Measurements from ENCODE around the gene SNAPC4. TPM values are rescaled to one million over a fixed set of nuclear protein-coding genes. Genes with fewer than 3 reads are reported as not detected.

Gene SNAPC4
- total and polyA plus RNA-seq, 2 of the 8 experiments (the other 6 are each of a cell fraction or from before 2014, with no cell fraction given), result 6.9 to 18.1 TPM

DNA sequence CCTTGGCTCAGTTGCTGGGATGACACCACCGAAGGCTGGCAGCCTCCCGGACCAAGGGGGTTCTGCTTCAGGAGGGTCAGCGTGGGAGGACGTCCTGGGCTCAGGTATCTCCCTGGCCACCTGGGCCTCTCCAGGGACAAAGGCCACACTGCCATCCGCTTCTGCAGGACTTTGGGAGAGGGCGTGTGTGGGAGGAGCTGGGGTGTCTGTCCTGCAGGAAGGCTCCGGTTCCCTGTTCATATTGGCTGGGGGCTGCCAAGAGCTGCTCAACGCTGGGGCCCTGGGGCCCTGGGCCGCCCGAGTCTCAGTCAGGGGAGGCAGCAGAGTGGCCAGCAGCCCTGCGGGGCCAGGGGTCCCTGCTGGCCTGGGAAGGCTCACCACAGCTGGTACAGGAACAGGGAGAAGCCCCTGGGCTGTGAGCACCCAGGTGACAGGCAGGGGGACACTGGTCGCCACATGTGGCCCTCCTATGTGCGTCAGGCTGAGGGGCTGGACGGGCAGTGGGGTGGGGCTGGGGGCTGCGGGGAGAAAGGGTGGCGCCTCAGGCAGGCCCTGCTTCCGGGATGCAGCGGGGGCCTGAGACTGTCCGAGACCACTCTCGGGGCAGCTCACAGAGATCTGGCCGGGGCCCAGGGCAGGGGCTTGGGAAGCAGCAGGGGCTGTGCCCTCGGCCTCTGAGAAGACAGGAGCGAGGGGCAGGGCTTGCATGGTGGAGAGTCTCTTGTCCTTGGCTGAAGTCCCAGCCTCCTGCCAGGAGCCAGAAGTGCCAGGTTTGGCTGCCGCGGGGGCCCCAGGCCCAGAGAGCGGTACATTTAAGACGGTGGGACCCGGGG is 21.6 kb downstream of the SNAPC4 start:
- ChIA-PET CTCF (ENCODE audit: partially characterized antibody) (interaction anchor here (0.5 to 1.7 kb wide), 8 partner anchors 12 to 110 kb away, joined by 3 to 6 read pairs (median 4); partner anchors contain the start of gene DNLZ), POLR2A (ENCODE audit: partially characterized antibody) (interaction anchor here (1.1 to 6.1 kb wide), 9 partner anchors 8 to 80 kb away, joined by 3 to 38 read pairs (median 6); partner anchors contain the start of genes DNLZ and SNAPC4)
- Histone ChIP-seq H2BK12ac (ENCODE audit: low read depth, low read length) (no peak overlapping the region), H3K4ac (replicated peaks; ENCODE audit: insufficient read length, low read depth, low read length) (no peak overlapping the region), H3K23me2 (ENCODE audit: low read depth, low read length) (no peaks in the 10 kb centered on the region), H2BK5ac (ENCODE audit: low read depth, low read length) (no peak overlapping the region), H3K9ac (replicated peaks in 1 of 4; ENCODE audit: extremely low read depth in 1 of 4, low read depth in 3 of 4, low read length in 3 of 4) (no peak overlapping the region), H2BK120ac (replicated peaks; ENCODE audit: low read depth, low read length) (no peak overlapping the region), H3K4me3 (ENCODE audit: extremely low read depth in 1 of 4, insufficient read depth in 2 of 4, low read depth in 3 of 4, low read length in 4 of 4) (no peak overlapping the region), H3K36me3 (ENCODE audit: control insufficient read depth in 2 of 4, insufficient read depth in 4 of 4, low read length in 3 of 4) (peaks cover 6 to 48% (median 22%) of the 10 kb centered on the region in 4 experiments; a peak in 7 of 8 replicates), H3K27me3 (replicated peaks in 1 of 4; ENCODE audit: control insufficient read depth in 3 of 4, extremely low read depth in 1 of 4, insufficient read depth in 3 of 4, low read length in 3 of 4) (no peaks in the 10 kb centered on the region), H2AK5ac (ENCODE audit: low read depth, low read length) (no peak overlapping the region), H3K23ac (ENCODE audit: insufficient read length) (no peak overlapping the region), H2BK20ac (ENCODE audit: low read length) (no peak overlapping the region), H2BK15ac (ENCODE audit: low read length) (no peak overlapping the region), H4K5ac (ENCODE audit: insufficient read length, low read depth, low read length) (no peak overlapping the region), H3K14ac (ENCODE audit: insufficient read length) (no peak overlapping the region), H3K18ac (ENCODE audit: extremely low read depth, low read length) (no peak overlapping the region), H3K79me2 (ENCODE audit: control insufficient read depth in 1 of 2, insufficient read depth in 2 of 2, low read length in 2 of 2) (no peaks in the 10 kb centered on the region), H2AFZ (ENCODE audit: low read length) (no peak overlapping the region), H3K9me3 (ENCODE audit: insufficient read depth in 2 of 2, low read depth in 1 of 2, low read length in 1 of 2) (no peaks in the 10 kb centered on the region), H3K79me1 (ENCODE audit: low read depth, low read length) (no peaks in the 10 kb centered on the region; the same call in 1 of the 2 replicates), H4K8ac (ENCODE audit: extremely low read depth, insufficient read depth, low read length) (peak overlapping the region; percentile 79; the same call in 1 of the 2 replicates), H3K4me1 (replicated peaks in 1 of 4; ENCODE audit: control insufficient read depth in 3 of 4, insufficient read depth in 4 of 4, low read length in 3 of 4) (no peaks in the 10 kb centered on the region), H3K56ac (replicated peaks; ENCODE audit: insufficient read length, low read depth, low read length) (no peak overlapping the region), H4K20me1 (replicated peaks in 1 of 2; ENCODE audit: control insufficient read depth in 1 of 2, insufficient read depth in 2 of 2, low read length in 2 of 2) (peaks cover 5 to 15% of the 10 kb centered on the region in 2 experiments), H3K4me2 (ENCODE audit: insufficient read depth in 1 of 2, low read depth in 2 of 2, low read length in 2 of 2) (no peak overlapping the region), H4K91ac (replicated peaks; ENCODE audit: insufficient read length, low read length) (no peak overlapping the region), H3K27ac (ENCODE audit: low read depth, low read length) (no peak overlapping the region)
- no peak for TF ChIP-seq ZNF274 (IDR thresholded peaks at IDR 0.05; ENCODE audit: borderline replicate concordance, extremely low read depth, low read length)
- TF ChIP-seq, protein P1, sequence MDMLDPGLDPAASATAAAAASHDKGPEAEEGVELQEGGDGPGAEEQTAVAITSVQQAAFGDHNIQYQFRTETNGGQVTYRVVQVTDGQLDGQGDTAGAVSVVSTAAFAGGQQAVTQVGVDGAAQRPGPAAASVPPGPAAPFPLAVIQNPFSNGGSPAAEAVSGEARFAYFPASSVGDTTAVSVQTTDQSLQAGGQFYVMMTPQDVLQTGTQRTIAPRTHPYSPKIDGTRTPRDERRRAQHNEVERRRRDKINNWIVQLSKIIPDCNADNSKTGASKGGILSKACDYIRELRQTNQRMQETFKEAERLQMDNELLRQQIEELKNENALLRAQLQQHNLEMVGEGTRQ (IDR thresholded peaks at IDR 0.05; ENCODE audit: low read length), result no peak
- 88% methylated on average over 20 of the region's 28 CpGs; no CpG with 5 or more reads in 1 of the 2 experiments for WGBS, 2 experiments (ENCODE audit: extremely low coverage in 1 of 2, insufficient coverage in 1 of 2, insufficient read length in 1 of 2, insufficient replicate concordance in 2 of 2, low coverage in 1 of 2, low lambda C conversion rate in 2 of 2, missing lambda C conversion rate in 1 of 2)
- FAIRE-seq (no peak), DNase-seq (ENCODE audit: low read depth in 1 of 2, low spot score in 2 of 2) (no peak)
